CD4-positive, alpha-beta T cell (primary cell): Measurements from ENCODE around the gene JARID2. TPM values are rescaled to one million over a fixed set of nuclear protein-coding genes. Genes with fewer than 3 reads are reported as not detected.
"Not testable (repeated sequence)": the region's sequence is repeated elsewhere in the genome, so short reads cannot be mapped to it uniquely, and the experiment has no call there.

ENCODE experiments used
- ATAC-seq: fragments of 200-7000 bp; cut with Tn5 transposase; one replicate; pipeline ENCODE4 v1.10.0; 2022; ENCODE audit warnings: mild to moderate bottlenecking; ENCODE audit not compliant: poor library complexity
- CTCF ChIA-PET: fragments of 350-600 bp; sonication (Branson Sonifier 250); formaldehyde crosslinking; loops from one replicate; lab custom pipeline; 2021; ENCODE audit warnings: antibody characterized with exemption, inconsistent platforms; lab: Charles Lee
- POLR2A ChIA-PET: fragments of 350-600 bp; sonication (Branson Sonifier 250); formaldehyde crosslinking; loops from one replicate; lab custom pipeline; 2021; ENCODE audit warnings: antibody characterized with exemption, inconsistent platforms; lab: Charles Lee
- DNase-seq, 14 experiments: peaks; one replicate each; pipeline ENCODE4 v3.0.0-alpha.2; 2013 to 2020; ENCODE audit warnings: mixed read lengths in 2 of 14
- H3K27ac ChIP-seq, 2 donors: one replicate each; pipeline versions ENCODE4 v1.5.1 to v1.7.0; 2013; ENCODE audit warnings: low read length in 2 of 2, low read depth in 1 of 2, mild to moderate bottlenecking in 1 of 2
- H3K27me3 ChIP-seq, 2 experiments: 1 replicate in 1 of 2; 2 replicates in 1 of 2; pipeline versions ENCODE4 v1.6.1 to v1.7.0; 2013; ENCODE audit warnings: low read length in 2 of 2, control low read depth in 1 of 2, mild to moderate bottlenecking in 1 of 2, moderate library complexity in 1 of 2; ENCODE audit not compliant: insufficient read depth in 2 of 2, control insufficient read depth in 1 of 2
- H3K36me3 ChIP-seq: one replicate; pipeline ENCODE4 v1.6.1; 2013; ENCODE audit warnings: low read length, control low read depth; ENCODE audit not compliant: insufficient read depth
- H3K4me1 ChIP-seq: one replicate; pipeline ENCODE4 v1.6.1; 2013; ENCODE audit warnings: low read length, control low read depth; ENCODE audit not compliant: insufficient read depth
- H3K4me3 ChIP-seq: one replicate; pipeline ENCODE4 v1.5.1; 2013; ENCODE audit warnings: mild to moderate bottlenecking, low read length, moderate library complexity
- H3K9me3 ChIP-seq, 2 experiments: 1 replicate in 1 of 2; 2 replicates in 1 of 2; pipeline versions ENCODE4 v1.6.1 to v1.7.0; 2013; ENCODE audit warnings: low read length in 2 of 2, mild to moderate bottlenecking in 2 of 2, control low read depth in 1 of 2, moderate library complexity in 1 of 2; ENCODE audit not compliant: control insufficient read depth in 1 of 2, insufficient read depth in 1 of 2
- H3K27ac Mint-ChIP-seq: one replicate; pipeline ENCODE4 v1.8.0; 2020; ENCODE audit warnings: mixed read lengths
- H3K27me3 Mint-ChIP-seq: one replicate; pipeline ENCODE4 v1.8.0; 2021; ENCODE audit warnings: mixed read lengths
- H3K36me3 Mint-ChIP-seq: one replicate; pipeline ENCODE4 v1.8.0; 2021; ENCODE audit warnings: low read depth, mixed read lengths
- H3K4me1 Mint-ChIP-seq: one replicate; pipeline ENCODE4 v1.8.0; 2021; ENCODE audit warnings: low read depth, mixed read lengths
- H3K4me3 Mint-ChIP-seq: one replicate; pipeline ENCODE4 v1.8.0; 2020; ENCODE audit warnings: mild to moderate bottlenecking, mixed read lengths
- H3K9me3 Mint-ChIP-seq: one replicate; pipeline ENCODE4 v1.8.0; 2020; ENCODE audit warnings: mixed read lengths
- CTCF ChIP-seq: fragments of 200-600 bp; IDR thresholded peaks from one replicate; pipeline ENCODE4 v1.8.0; 2022; ENCODE audit warnings: antibody characterized with exemption, mild to moderate bottlenecking
- intact Hi-C, 2 experiments: fragments of 100-400 bp; cut with DNase I in 1 of 2; cut with micrococcal nuclease in 1 of 2; formaldehyde crosslinking; loops; one replicate each; pipeline versions ENCODE4 v1.15.1 to v1.9.0; 2023 to 2025; cut with DNase I, micrococcal nuclease
- total RNA-seq, 174 experiments: library from RNA in 2 of 174; stranded (reverse) in 2 of 174; gene quantifications; one replicate each; pipeline ENCODE4 v1.2.3 and lab custom pipeline; 2021 to 2026

The JARID2 gene
- total RNA-seq, 2 experiments from 2014 or later, result 32.0 to 33.0 TPM

DNA sequence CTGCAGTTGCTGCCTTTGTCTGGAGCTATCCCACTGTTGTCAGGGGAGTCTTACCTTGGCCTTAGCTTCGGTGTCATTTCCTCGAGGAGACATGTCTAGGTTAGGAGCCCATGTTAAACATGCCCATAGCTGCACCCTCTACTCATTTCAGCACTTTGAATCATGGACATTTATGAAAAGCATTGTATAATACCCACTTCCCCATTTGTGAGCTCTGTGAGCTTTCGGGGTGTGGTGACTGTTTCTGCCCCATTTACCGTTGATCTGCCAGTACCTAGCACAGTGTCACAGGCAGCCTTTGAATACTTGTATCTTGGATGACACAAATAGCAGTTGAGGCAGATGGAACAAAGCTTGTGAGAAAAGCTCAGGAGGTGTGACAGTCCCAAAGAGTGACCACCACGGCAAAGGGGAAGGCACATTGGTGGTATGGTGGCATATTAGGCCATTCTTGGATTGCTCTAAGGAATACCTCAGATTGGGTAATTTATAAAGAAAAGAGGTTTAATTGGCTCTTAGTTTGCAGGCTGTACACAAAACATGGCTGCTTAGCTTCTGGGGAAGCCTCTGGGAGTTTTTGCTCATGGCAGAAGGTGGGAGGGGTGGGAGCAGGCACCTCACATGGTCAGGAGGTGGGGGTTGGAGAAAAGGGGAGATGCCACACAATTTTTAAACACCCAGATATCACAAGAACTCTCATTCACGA, 42.0 kb downstream of the JARID2 start:
- no peaks in the 10 kb centered on the region for H3K36me3 ChIP-seq
- peaks cover 20% of the 10 kb centered on the region for H3K4me1 ChIP-seq
- Mint-ChIP-seq H3K27me3 (no peaks in the 10 kb centered on the region), H3K27ac (peak overlapping the region; percentile 20), H3K4me3 (no peak overlapping the region), H3K4me1 (peaks cover 73% of the 10 kb centered on the region), H3K36me3 (peaks cover 26% of the 10 kb centered on the region), H3K9me3 (no peaks in the 10 kb centered on the region)
- H3K27me3 ChIP-seq, result no peaks in the 10 kb centered on the region
- H3K4me3 ChIP-seq, result no peak overlapping the region
- H3K9me3 ChIP-seq, result no peaks in the 10 kb centered on the region
- ChIA-PET CTCF (no interaction called here), POLR2A (no interaction called here)
- no peak for ATAC-seq
- no peak overlapping the region for H3K27ac ChIP-seq
- intact Hi-C loops, result no loop called here
- no peak for TF ChIP-seq CTCF
- peak in 1 of 14 experiments; percentile 36 for DNase-seq

GRCh38 chr6:15288856-15289255, 43.0 kb downstream of the JARID2 start:
- H3K27ac ChIP-seq, result no peak overlapping the region
- Mint-ChIP-seq H3K27ac (no peak overlapping the region), H3K4me3 (no peak overlapping the region), H3K4me1 (peaks cover 81% of the 10 kb centered on the region), H3K36me3 (peaks cover 27% of the 10 kb centered on the region), H3K9me3 (no peaks in the 10 kb centered on the region), H3K27me3 (no peaks in the 10 kb centered on the region)
- intact Hi-C loops, result no loop called here
- H3K27me3 ChIP-seq, result no peaks in the 10 kb centered on the region
- no peak for ATAC-seq
- DNase-seq, result no peak
- H3K4me1 ChIP-seq, result peaks cover 27% of the 10 kb centered on the region
- H3K4me3 ChIP-seq, result no peak overlapping the region
- CTCF ChIA-PET, result no interaction called here
- POLR2A ChIA-PET, result interaction anchor here (1.2 kb wide), 1 partner anchor 11 kb away, joined by 3 read pairs; no protein-coding TSS in a partner anchor
- no peaks in the 10 kb centered on the region for H3K9me3 ChIP-seq
- TF ChIP-seq CTCF, result no peak
- H3K36me3 ChIP-seq, result peaks cover 2% of the 10 kb centered on the region

- H3K27me3 ChIP-seq, H3K4me3 Mint-ChIP-seq, H3K36me3 ChIP-seq, H3K9me3 ChIP-seq, intact Hi-C loops, DNase-seq, H3K4me3 ChIP-seq, ATAC-seq, H3K27ac ChIP-seq, H3K27me3 Mint-ChIP-seq, CTCF ChIA-PET, H3K9me3 Mint-ChIP-seq: not testable (repeated sequence)
- Mint-ChIP-seq H3K4me1 (peaks cover 80% of the 10 kb centered on the region), H3K36me3 (peaks cover 27% of the 10 kb centered on the region), H3K27ac (peak overlapping the region; percentile 8)
- POLR2A ChIA-PET, result interaction anchor here (1.2 kb wide), 1 partner anchor 11 kb away, joined by 3 read pairs; no protein-coding TSS in a partner anchor
- peaks cover 32% of the 10 kb centered on the region for H3K4me1 ChIP-seq
These were observed 43.6 kb downstream of the JARID2 start for GRCh38 chr6:15289456-15289855.
